HL-60 (cell line): ENCODE results near the gene DOK7.

Experiments used
- POLR2AphosphoS5 ChIP-seq: IDR thresholded peaks from 2 replicates; pipeline ENCODE4 v1.6.1; 2012; ENCODE audit warnings: low read depth
- TF ChIP-seq, protein P1 (sequence below): IDR thresholded peaks from one replicate; pipeline ENCODE4 v1.5.1; 2011; ENCODE audit warnings: low read length, control low read depth, inconsistent platforms; ENCODE audit not compliant: insufficient read depth

DNA sequence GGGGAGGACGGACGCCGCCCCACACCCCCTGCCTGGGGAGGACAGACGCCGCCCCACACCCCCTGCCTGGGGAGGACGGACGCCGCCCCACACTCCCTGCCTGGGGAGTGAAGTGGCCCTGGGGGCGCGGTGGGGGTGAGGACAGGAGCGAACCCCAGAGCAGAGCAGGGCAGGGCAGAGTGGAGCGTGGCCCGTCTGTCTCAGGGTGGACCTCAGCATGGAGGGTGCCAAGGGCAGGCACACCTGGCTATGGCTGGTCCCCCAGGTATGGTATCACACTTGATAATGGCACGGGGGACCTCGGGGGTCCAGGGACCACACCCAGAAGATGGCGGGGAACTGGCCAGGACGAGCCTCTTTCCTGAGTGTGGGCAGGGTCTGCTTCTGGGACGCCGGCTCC, 59.5 kb downstream of the DOK7 start:
- TF ChIP-seq, protein P1, sequence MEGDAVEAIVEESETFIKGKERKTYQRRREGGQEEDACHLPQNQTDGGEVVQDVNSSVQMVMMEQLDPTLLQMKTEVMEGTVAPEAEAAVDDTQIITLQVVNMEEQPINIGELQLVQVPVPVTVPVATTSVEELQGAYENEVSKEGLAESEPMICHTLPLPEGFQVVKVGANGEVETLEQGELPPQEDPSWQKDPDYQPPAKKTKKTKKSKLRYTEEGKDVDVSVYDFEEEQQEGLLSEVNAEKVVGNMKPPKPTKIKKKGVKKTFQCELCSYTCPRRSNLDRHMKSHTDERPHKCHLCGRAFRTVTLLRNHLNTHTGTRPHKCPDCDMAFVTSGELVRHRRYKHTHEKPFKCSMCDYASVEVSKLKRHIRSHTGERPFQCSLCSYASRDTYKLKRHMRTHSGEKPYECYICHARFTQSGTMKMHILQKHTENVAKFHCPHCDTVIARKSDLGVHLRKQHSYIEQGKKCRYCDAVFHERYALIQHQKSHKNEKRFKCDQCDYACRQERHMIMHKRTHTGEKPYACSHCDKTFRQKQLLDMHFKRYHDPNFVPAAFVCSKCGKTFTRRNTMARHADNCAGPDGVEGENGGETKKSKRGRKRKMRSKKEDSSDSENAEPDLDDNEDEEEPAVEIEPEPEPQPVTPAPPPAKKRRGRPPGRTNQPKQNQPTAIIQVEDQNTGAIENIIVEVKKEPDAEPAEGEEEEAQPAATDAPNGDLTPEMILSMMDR, result no peak
- no peak for TF ChIP-seq POLR2AphosphoS5
